Measurements from ENCODE around the gene PHYHIPL.
"Not testable (repeated sequence)": the region's sequence is repeated elsewhere in the genome, so short reads cannot be mapped to it uniquely, and the experiment has no call there.

Gene PHYHIPL

DNA sequence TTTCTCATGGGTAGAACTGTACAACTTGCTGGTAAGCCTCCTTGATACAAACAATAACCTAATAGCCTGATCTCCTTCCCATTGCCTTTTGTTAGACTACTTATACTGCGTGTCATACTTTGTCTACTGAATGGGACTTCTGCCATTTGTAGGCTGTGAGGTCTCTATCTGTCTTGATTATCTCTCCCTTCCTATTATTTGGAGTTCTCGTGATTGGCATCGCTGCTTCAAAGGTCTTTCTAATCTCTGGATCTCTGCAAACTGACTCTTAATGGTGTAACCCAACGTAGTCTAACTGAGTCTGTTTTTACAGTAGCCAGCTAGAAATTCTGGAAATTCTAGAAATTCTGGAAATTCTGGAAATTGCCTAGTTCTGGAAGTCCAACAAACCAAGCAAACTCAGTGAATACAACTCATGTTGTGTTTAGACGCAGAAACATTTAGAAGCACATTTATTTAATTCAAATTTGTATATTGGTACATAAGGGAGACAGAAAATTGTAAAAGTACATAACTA is 29.8 kb downstream of the PHYHIPL start:
- no peak for DNase-seq (ENCODE audit: low read depth in 2 of 2)

GRCh38 chr10:59212301-59212798 is 35.9 kb downstream of the PHYHIPL start:
- no peak for DNase-seq (ENCODE audit: low read depth in 2 of 2)

DNA sequence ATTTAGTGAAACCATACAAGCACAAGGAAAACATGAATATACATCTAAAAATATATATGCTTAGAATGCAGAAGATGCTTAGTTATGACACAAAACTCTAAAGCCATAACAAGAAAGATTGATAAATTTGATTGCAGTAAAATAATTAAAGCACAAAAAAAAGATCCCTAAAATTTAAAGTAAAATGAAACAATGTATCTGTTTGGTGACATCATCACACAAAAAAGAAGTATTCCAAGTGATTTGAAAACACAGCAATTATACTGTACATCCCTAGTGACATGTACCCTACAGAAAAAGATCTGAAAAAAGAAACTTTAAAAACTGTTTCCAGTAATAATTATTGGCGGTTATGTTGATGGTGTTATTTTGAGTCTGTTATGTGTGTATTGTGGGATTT is 37.7 kb downstream of the PHYHIPL start:
- no peak for DNase-seq (ENCODE audit: low read depth in 2 of 2)

- DNase-seq (ENCODE audit: low read depth in 2 of 2) = no peak
Observed at GRCh38 chr10:59216178-59216869, 39.9 kb downstream of the PHYHIPL start.

GRCh38 chr10:59222788-59223187 is 46.3 kb downstream of the PHYHIPL start:
- no peak for DNase-seq (ENCODE audit: low read depth in 2 of 2)

DNA sequence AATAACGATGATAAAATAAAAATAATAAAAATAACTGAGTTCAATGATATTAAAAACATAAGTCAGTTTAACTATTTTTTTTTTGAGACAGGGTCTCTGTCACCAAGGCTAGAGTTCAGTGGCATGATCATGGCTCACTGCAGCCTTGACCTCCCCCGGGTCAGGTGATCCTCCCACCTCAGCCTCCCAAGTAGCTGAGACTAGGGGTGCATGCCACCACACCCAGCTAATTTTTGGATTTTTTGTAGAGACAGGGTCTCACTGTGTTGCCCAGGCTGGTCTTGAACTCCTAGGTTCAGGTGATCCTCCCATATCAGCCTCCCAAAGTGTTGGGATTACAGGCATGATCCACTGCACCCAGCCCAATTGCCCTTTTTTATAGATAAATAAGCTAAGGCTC is 47.2 kb downstream of the PHYHIPL start:
- not testable (repeated sequence) for DNase-seq (ENCODE audit: low read depth in 2 of 2)

DNA sequence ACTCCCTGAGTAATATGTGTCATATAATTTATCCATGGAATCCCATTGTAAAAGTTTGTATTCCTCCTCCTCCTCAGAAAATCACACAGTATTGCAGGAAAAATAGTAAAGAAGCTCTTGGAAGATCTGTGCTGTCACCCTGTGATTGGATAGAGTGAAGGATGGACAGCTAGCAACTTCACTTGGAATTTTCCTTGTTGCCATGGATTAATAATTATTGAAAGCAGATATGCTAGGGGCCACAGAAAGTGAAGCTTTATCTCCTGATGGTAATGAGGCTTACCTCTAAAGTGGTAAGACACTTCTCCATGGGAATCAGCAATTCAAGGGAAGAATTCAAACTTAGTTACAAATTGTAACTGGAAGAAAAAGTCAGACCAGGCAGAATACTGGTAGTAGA is 48.8 kb downstream of the PHYHIPL start:
- DNase-seq (ENCODE audit: low read depth in 2 of 2) = no peak

GRCh38 chr10:59227136-59227673 is 50.8 kb downstream of the PHYHIPL start:
- DNase-seq (ENCODE audit: low read depth in 2 of 2) = no peak

DNA sequence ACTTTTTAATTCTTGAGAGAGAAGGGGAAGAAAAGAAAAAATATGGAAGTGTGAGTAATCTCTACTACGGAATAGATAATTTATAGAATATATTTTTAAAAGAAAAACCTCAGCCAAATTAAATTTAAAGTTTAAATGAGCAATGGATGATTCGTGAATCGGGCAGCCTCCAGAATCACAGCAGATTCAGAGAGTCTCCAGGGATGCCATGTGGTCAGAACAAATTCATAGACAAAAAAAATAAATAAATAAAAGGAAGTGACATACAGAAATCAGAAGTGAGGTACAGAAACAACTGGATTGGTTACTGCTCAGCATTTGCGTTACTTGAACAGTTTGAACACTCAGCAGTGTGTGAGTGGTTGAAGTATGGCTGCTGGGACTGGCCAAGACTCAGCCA is 53.0 kb downstream of the PHYHIPL start:
- DNase-seq (ENCODE audit: low read depth in 2 of 2) = no peak

- no peak for DNase-seq (ENCODE audit: low read depth in 2 of 2)
Observed at GRCh38 chr10:59234194-59234593, 57.8 kb downstream of the PHYHIPL start.

DNA sequence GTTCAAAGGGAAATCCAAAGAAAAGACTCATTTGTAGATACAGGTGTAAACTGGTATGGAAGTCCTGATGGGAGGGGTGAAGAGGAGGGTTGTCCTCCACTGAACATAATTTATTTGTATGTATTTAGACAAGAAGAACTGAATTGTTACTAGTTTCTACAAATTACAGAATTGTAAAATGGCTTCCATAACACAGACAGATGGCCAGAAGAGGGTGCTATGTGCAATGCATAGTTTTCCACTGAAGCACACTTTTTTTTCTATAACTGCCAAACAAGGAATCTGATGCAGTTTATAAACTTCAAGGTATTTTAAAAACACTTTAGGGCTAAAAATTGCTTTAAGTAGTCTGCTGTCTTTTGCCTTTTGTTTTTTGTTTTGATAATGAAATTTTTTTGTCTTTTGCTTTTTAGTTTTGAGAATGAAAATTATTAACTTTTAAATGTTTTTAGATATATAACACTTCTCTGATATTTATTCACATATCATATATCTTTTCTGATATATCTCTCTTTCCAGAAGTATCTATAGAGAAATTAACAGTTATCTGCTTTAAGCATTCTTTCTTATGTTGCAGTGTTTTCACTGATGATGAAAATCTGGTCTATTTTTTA is 58.5 kb downstream of the PHYHIPL start:
- no peak for DNase-seq (ENCODE audit: low read depth in 2 of 2)

GRCh38 chr10:59236064-59236697 is 59.7 kb downstream of the PHYHIPL start:
- no peak for DNase-seq (ENCODE audit: low read depth in 2 of 2)

GRCh38 chr10:59237775-59238174 is 61.3 kb downstream of the PHYHIPL start:
- no peak for DNase-seq (ENCODE audit: low read depth in 2 of 2)

- DNase-seq (ENCODE audit: low read depth in 2 of 2) = not testable (repeated sequence)
Observed at GRCh38 chr10:59239108-59239507, 62.7 kb downstream of the PHYHIPL start.

GRCh38 chr10:59240582-59241183 is 64.2 kb downstream of the PHYHIPL start:
- no peak for DNase-seq (ENCODE audit: low read depth in 2 of 2)

GRCh38 chr10:59242057-59242456 is 65.6 kb downstream of the PHYHIPL start:
- DNase-seq (ENCODE audit: low read depth in 2 of 2) = no peak

DNA sequence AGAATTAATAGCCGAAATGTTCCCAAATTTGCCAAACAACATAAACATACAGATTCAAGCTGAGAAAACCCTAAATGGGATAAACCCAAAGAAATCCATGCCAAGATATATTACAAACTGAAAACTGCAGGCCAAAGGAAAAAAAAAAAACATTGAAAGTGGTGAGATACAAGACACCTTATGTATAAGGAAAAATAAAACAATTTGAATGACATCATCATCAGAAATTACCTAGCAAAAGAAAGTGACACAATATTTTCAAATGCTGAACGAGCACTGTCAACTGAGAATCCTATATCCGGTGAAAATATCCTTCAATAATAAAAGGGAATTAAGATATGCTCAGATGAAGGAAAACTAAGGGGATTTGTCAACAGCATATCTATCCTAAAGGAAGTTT is 66.5 kb downstream of the PHYHIPL start:
- no peak for DNase-seq (ENCODE audit: low read depth in 2 of 2)

- no peak for DNase-seq (ENCODE audit: low read depth in 2 of 2)
Observed at GRCh38 chr10:59243611-59244195, 67.3 kb downstream of the PHYHIPL start.

DNA sequence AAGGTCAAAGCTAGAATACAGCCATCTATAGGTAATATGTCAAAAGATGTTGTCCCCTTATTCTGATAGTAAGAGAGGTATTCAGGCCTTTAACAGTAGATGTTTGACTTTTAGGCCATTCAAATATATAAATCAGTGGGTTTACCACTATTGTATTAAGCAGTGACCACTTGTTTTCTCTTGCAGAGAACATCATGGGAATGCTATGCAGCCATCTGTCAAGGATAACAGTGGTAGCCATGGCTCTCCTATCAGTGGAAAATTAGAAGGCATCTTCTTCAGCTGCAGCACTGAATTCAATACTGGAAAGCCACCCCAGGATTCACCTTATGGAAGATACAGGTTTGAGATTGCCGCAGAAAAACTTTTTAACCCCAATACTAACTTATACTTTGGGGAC is 68.4 kb downstream of the PHYHIPL start:
- no peak for DNase-seq (ENCODE audit: low read depth in 2 of 2)

DNA sequence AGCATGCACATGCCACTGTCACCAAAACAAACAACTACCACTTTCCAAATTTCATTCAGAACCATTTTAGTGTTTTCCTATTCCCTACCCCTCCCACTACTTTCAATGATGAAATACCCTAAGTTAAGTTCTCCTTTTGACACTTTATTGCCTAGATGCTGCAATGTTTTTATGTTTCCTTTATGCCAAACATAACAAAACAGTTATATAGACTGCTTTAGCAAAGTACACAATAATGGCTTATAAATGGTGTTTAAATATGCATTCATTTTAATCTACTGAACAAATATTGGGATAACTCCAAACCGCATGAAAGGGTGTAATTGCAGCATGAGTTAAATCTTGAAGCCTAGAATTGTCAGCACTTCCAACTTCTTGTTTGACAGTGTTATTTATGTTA is 69.2 kb downstream of the PHYHIPL start:
- no peak for DNase-seq (ENCODE audit: low read depth in 2 of 2)

DNA sequence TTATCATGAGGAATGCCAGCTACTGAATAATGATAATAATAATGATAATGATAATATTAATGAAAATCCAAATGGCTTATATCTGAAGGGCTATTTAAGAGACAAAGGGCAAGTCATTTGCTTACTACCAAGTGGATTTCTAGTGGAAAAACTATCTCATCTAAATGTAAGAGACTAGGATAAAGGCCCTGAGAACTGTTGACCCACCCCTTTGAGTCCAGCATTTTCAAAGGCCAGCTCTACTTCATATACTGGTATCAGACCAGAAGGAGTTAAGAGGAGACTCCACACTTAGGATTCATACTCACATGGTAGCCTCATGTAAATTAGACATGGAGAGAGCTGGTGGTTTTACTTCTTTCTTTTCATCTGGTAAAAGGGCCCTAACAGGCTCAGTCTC is 76.0 kb downstream of the PHYHIPL start:
- no peak for DNase-seq (ENCODE audit: low read depth in 2 of 2)

- no peak for DNase-seq (ENCODE audit: low read depth in 2 of 2)
Observed at GRCh38 chr10:59255463-59255862, 79.0 kb downstream of the PHYHIPL start.

All from activated CD4-positive, alpha-beta T cell treated with anti-CD3 and anti-CD28 coated beads for 24 hours (primary cell).